NCI-H748 (cell line): ENCODE data around the gene ERG.
A peak's percentile ranks its signal among the peaks of the same experiment; 100 is the strongest.

Experiments
- DNase-seq: peaks from one replicate; lab custom pipeline; 2025; ENCODE audit not compliant: unreplicated experiment; lab: John Stamatoyannopoulos, UW

The ERG gene

GRCh38 chr21:38475519-38475918 lies 22.8 kb downstream of the ERG start:
- no peak for DNase-seq

GRCh38 chr21:38474796-38475195 lies 23.5 kb downstream of the ERG start:
- no peak for DNase-seq

- no peak for DNase-seq
Observed at GRCh38 chr21:38474124-38474523, 24.2 kb downstream of the ERG start.

- no peak for DNase-seq
Observed at GRCh38 chr21:38472412-38473108, 25.7 kb downstream of the ERG start.

GRCh38 chr21:38471766-38472165 lies 26.5 kb downstream of the ERG start:
- DNase-seq, result no peak

GRCh38 chr21:38470755-38471154 lies 27.5 kb downstream of the ERG start:
- DNase-seq, result no peak

GRCh38 chr21:38469642-38470041 lies 28.6 kb downstream of the ERG start:
- DNase-seq, result peak; percentile 35

- peak; percentile 13 for DNase-seq
Observed at GRCh38 chr21:38468989-38469388, 29.3 kb downstream of the ERG start.

- no peak for DNase-seq
Observed at GRCh38 chr21:38467911-38468310, 30.4 kb downstream of the ERG start.

GRCh38 chr21:38467374-38467773 lies 30.9 kb downstream of the ERG start:
- no peak for DNase-seq

GRCh38 chr21:38460171-38460742 lies 38.0 kb downstream of the ERG start:
- no peak for DNase-seq

GRCh38 chr21:38459490-38459889 lies 38.8 kb downstream of the ERG start:
- no peak for DNase-seq

GRCh38 chr21:38455403-38455802 lies 42.9 kb downstream of the ERG start:
- DNase-seq, result no peak

- no peak for DNase-seq
Observed at GRCh38 chr21:38454702-38455101, 43.6 kb downstream of the ERG start.

GRCh38 chr21:38454161-38454560 lies 44.1 kb downstream of the ERG start:
- DNase-seq, result no peak

- no peak for DNase-seq
Observed at GRCh38 chr21:38448671-38449385, 49.4 kb downstream of the ERG start.

- no peak for DNase-seq
Observed at GRCh38 chr21:38447611-38448010, 50.7 kb downstream of the ERG start.

GRCh38 chr21:38444691-38445090 lies 53.6 kb downstream of the ERG start:
- DNase-seq, result peak; percentile 6

- DNase-seq, result no peak
Observed at GRCh38 chr21:38443110-38443509, 55.2 kb downstream of the ERG start.

GRCh38 chr21:38441153-38441552 lies 57.1 kb downstream of the ERG start:
- no peak for DNase-seq

- no peak for DNase-seq
Observed at GRCh38 chr21:38440746-38441145, 57.5 kb downstream of the ERG start.

- DNase-seq, result no peak
Observed at GRCh38 chr21:38439957-38440356, 58.3 kb downstream of the ERG start.
